ENCODE measurements around the gene PPP1R1A.

DNA sequence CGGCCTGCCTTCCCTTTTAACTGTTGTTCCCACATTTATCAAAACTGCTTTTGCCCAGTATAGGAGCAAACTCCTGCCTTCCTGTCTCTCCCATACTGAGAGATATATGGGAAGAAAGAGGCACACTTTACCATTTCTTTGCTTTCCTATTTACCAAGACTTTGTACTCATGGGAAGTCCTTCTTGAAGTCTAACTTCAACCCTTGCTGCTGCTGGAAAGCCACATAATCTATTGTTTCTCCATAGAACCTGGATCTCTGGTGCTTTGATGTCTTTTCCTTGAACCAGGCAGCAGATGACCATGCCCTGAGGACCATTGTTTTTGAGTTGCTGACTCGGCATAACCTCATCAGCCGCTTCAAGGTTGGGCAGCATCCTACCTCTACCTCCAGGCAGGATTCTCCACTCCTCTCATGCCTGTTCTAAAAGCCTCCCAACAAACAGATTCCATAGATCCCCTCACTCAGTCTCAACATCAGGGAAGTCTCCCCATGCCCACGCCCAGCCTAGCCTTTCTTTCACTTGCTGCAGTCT lies 18.4 kb downstream of the PPP1R1A start:
- no peak for TF ChIP-seq CTCF (IDR thresholded peaks at IDR 0.05; ENCODE audit: poor library complexity)
- no peak for TF ChIP-seq EZH2phosphoT487 (IDR thresholded peaks at IDR 0.05; ENCODE audit: low read depth, severe bottlenecking, unreplicated experiment)

All from hepatocyte (in vitro differentiated cells).